A673 (cell line): Measurements from ENCODE around the gene GDF15. TPM values are rescaled to one million over a fixed set of nuclear protein-coding genes. Genes with fewer than 3 reads are reported as not detected.

Experiments used
- BruUV-seq: library from RNA; stranded (reverse); fragments of 400-500 nt; replicated peaks from 2 replicates; lab custom pipeline; 2021; lab: Mats Ljungman, UMichigan
- CTCF ChIA-PET: fragments of 300-600 bp; sonication (Branson Sonifier 250); formaldehyde crosslinking; loops from one replicate; lab custom pipeline; 2022; ENCODE audit warnings: antibody characterized with exemption; lab: Charles Lee
- POLR2A ChIA-PET: fragments of 300-600 bp; sonication (Branson Sonifier 250); formaldehyde crosslinking; loops from one replicate; lab custom pipeline; 2022; ENCODE audit warnings: antibody characterized with exemption; ENCODE audit not compliant: low non-redundant PET; lab: Charles Lee
- DNase-seq: peaks from one replicate; pipeline ENCODE4 v3.0.0-alpha.2; 2015; ENCODE audit warnings: low spot score
- H3K27ac ChIP-seq: fragments of 200-600 bp; sonication (generic); 2 replicates; pipeline ENCODE4 v1.5.1; 2016; ENCODE audit warnings: mixed run types, low read depth, mild to moderate bottlenecking, mixed read lengths, antibody characterized with exemption, low read length; ENCODE audit not compliant: poor library complexity, severe bottlenecking
- H3K27me3 ChIP-seq: fragments of 200-600 bp; sonication (generic); replicated peaks from 2 replicates; pipeline ENCODE4 v1.6.1; 2017; ENCODE audit warnings: mixed run types, low read depth, mild to moderate bottlenecking, mixed read lengths, antibody characterized with exemption, low read length; ENCODE audit not compliant: insufficient read depth, poor library complexity
- H3K36me3 ChIP-seq: fragments of 200-600 bp; sonication (generic); 2 replicates; pipeline ENCODE4 v1.6.1; 2016; ENCODE audit warnings: mixed run types, mild to moderate bottlenecking, mixed read lengths, antibody characterized with exemption, low read length; ENCODE audit not compliant: insufficient read depth, poor library complexity, severe bottlenecking
- H3K4me1 ChIP-seq: fragments of 200-600 bp; sonication (generic); 2 replicates; pipeline ENCODE4 v1.6.1; 2017; ENCODE audit warnings: mixed run types, mild to moderate bottlenecking, mixed read lengths, antibody characterized with exemption, low read length; ENCODE audit not compliant: insufficient read depth, poor library complexity, severe bottlenecking
- H3K4me3 ChIP-seq: fragments of 200-600 bp; sonication (generic); 2 replicates; pipeline ENCODE4 v1.5.1; 2016; ENCODE audit warnings: low read depth, mixed run types, mild to moderate bottlenecking, mixed read lengths, low read length; ENCODE audit not compliant: poor library complexity, severe bottlenecking
- H3K9me3 ChIP-seq: fragments of 200-600 bp; sonication (generic); 2 replicates; pipeline ENCODE4 v1.6.1; 2016; ENCODE audit warnings: mixed run types, low read depth, mild to moderate bottlenecking, mixed read lengths, antibody characterized with exemption, low read length; ENCODE audit not compliant: poor library complexity, severe bottlenecking
- CTCF ChIP-seq: fragments of 300-800, 200-600 bp; sonication (generic); conservative IDR thresholded peaks from 2 replicates; pipeline ENCODE4 v1.5.1; 2017; ENCODE audit warnings: low read depth, mild to moderate bottlenecking, antibody characterized with exemption, low read length, moderate library complexity, mixed read lengths
- EZH2 ChIP-seq: fragments of 200-600 bp; sonication (generic); IDR thresholded peaks from 2 replicates; pipeline ENCODE4 v1.6.1; 2017; ENCODE audit warnings: borderline replicate concordance, low read depth, mild to moderate bottlenecking, mixed read lengths, antibody characterized with exemption, low read length; ENCODE audit not compliant: poor library complexity, severe bottlenecking
- intact Hi-C: fragments of 100-400 bp; cut with micrococcal nuclease; formaldehyde crosslinking; loops from one replicate; pipeline ENCODE4 v1.10.0; 2022; ENCODE audit not compliant: unreplicated experiment
- total RNA-seq: library from RNA; stranded (reverse); gene quantifications from 2 replicates; pipeline ENCODE4 v1.2.3, GENCODE V29; 2021

Gene GDF15
- total RNA-seq, 1 experiment from 2014 or later, result 4.0 TPM

GRCh38 chr19:18424122-18424889 is 38.3 kb downstream of the GDF15 start:
- intact Hi-C loops, result no loop called here
- DNase-seq, result no peak
- ChIA-PET POLR2A (no interaction called here), CTCF (no interaction called here)
- TF ChIP-seq EZH2 (no peak), CTCF (no peak)
- Histone ChIP-seq H3K4me3 (no peak overlapping the region), H3K4me1 (peaks cover 76% of the 10 kb centered on the region), H3K9me3 (no peaks in the 10 kb centered on the region), H3K27me3 (no peaks in the 10 kb centered on the region), H3K27ac (peak overlapping the region; percentile 99), H3K36me3 (peaks cover 5% of the 10 kb centered on the region)
- BruUV-seq, result no TSS peak

- POLR2A ChIA-PET, result no interaction called here
- no TSS peak for BruUV-seq
- Histone ChIP-seq H3K36me3 (peaks cover 5% of the 10 kb centered on the region), H3K4me3 (no peak overlapping the region), H3K27ac (no peak overlapping the region), H3K27me3 (no peaks in the 10 kb centered on the region), H3K4me1 (peaks cover 83% of the 10 kb centered on the region), H3K9me3 (no peaks in the 10 kb centered on the region)
- CTCF ChIA-PET, result interaction anchor here (0.5 to 0.6 kb wide), 2 partner anchors 146 to 216 kb away, joined by 3 to 4 read pairs; no protein-coding TSS in a partner anchor
- TF ChIP-seq CTCF, result no peak
- no peak for TF ChIP-seq EZH2
- DNase-seq, result no peak
- intact Hi-C loops, result no loop called here
Measured at GRCh38 chr19:18424890-18425514, 39.0 kb downstream of the GDF15 start.

- ChIA-PET POLR2A (no interaction called here), CTCF (interaction anchor here (0.5 to 0.7 kb wide), 3 partner anchors 147 to 514 kb away, joined by 3 to 4 read pairs (median 3); no protein-coding TSS in a partner anchor)
- DNase-seq, result peak; percentile 51
Measured at GRCh38 chr19:18425515-18426415, 39.8 kb downstream of the GDF15 start.

More at GRCh38 chr19:18425515-18426415, 39.8 kb downstream of the GDF15 start:
- no TSS peak for BruUV-seq
- TF ChIP-seq CTCF, result peak; percentile 13; the same call in 1 of the 2 replicates
- no peak for TF ChIP-seq EZH2
- Histone ChIP-seq H3K27ac (peak overlapping the region; percentile 56), H3K27me3 (no peaks in the 10 kb centered on the region), H3K36me3 (peaks cover 10% of the 10 kb centered on the region), H3K4me3 (no peak overlapping the region), H3K9me3 (no peaks in the 10 kb centered on the region), H3K4me1 (peaks cover 89% of the 10 kb centered on the region)
- intact Hi-C loops, result no loop called here
